Activated T-helper 2 cell treated with anti-CD3 and anti-CD28 coated beads, Interferon-gamma antibody, Interleukin-2, Interleukin-4, amounts not matched to agents 10 μg/mL and 5 μg/mL and 100 μg/mL, durations not matched to agents 14 hours and 24 hours and 36 hours (primary cell): ENCODE measurements around the gene CD226. TPM values are rescaled to one million over a fixed set of nuclear protein-coding genes. Genes with fewer than 3 reads are reported as not detected.
"Not testable (repeated sequence)": the region's sequence is repeated elsewhere in the genome, so short reads cannot be mapped to it uniquely, and the experiment has no call there.

ENCODE experiments used
- DNase-seq: peaks from one replicate; pipeline ENCODE4 v3.0.0; 2021; ENCODE audit warnings: low spot score
- H3K27ac Mint-ChIP-seq: one replicate; pipeline ENCODE4 v1.8.0; 2021; ENCODE audit warnings: mixed read lengths
- H3K27me3 Mint-ChIP-seq: one replicate; pipeline ENCODE4 v1.8.0; 2021; ENCODE audit warnings: low read depth, mixed read lengths
- H3K36me3 Mint-ChIP-seq: one replicate; pipeline ENCODE4 v1.8.0; 2021; ENCODE audit warnings: low read depth, mixed read lengths
- H3K4me1 Mint-ChIP-seq: one replicate; pipeline ENCODE4 v1.8.0; 2021; ENCODE audit warnings: low read depth, mixed read lengths
- H3K4me3 Mint-ChIP-seq: one replicate; pipeline ENCODE4 v1.8.0; 2021; ENCODE audit warnings: low read depth, mild to moderate bottlenecking, moderate library complexity, mixed read lengths
- H3K9me3 Mint-ChIP-seq: one replicate; pipeline ENCODE4 v1.8.0; 2021; ENCODE audit warnings: mixed read lengths
- intact Hi-C: fragments of 100-400 bp; cut with micrococcal nuclease; formaldehyde crosslinking; loops from one replicate; pipeline ENCODE4 v1.15.1; 2023
- total RNA-seq: library from RNA; stranded (reverse); gene quantifications from 2 replicates; pipeline ENCODE4 v1.2.3, GENCODE V29; 2022

Gene CD226
- total RNA-seq, 1 donor from 2014 or later = 81.5 TPM

DNA sequence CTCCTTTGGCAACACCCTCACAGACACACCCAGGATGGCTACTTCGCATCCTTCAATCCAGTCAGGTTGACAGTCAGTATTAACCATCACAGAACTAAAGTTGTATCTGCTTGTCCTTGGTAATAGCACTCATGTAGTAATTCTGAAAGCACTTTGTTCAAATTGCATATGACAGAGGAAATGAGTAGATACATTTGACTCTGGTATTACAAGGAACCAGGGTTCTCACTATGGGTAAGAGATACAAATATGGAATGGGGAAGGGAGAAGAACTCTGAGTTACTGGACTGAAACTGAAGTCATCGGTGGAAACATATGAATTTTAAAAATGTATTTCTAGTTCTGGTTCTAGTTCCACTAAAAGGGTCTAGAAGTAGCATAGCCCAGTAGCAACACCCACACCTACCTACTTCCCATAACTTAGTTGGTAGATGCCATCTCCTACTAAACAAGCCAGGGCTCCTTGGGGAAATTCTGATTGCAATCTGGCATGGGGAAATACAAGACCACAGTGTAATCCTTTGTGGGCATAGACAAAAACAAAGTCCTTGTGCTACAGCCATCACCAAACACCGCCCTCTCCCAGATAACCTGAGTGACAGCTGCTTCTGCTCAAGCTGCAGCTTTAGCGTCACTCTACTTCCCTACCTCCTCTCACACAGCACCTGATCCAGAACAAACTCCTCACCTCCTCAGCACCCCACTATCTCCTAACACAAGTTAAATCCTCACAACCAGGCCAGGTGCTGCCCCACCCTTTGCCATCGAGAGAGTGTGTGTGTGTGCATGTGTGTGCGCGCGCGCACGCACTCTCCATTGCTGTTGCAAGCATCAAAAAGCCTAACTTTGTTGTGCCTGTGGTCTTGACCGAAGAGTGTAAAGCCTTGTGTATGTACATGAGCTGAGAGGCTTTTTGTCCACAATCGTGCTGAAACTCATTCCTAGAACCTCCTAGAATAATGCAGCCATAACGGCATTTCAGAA, 31.4 kb upstream of the CD226 start:
- peaks cover 29% of the 10 kb centered on the region for H3K9me3 Mint-ChIP-seq
- H3K27me3 Mint-ChIP-seq = no peaks in the 10 kb centered on the region
- intact Hi-C loops = loop anchor here (1.0 to 2.0 kb wide), 3 partner anchors 20 to 44 kb away; no protein-coding TSS in a partner anchor
- peaks cover 36% of the 10 kb centered on the region for H3K4me1 Mint-ChIP-seq
- H3K27ac Mint-ChIP-seq = peak overlapping the region; percentile 1
- peaks cover 36% of the 10 kb centered on the region for H3K36me3 Mint-ChIP-seq
- no peak for DNase-seq
- no peak overlapping the region for H3K4me3 Mint-ChIP-seq

DNA sequence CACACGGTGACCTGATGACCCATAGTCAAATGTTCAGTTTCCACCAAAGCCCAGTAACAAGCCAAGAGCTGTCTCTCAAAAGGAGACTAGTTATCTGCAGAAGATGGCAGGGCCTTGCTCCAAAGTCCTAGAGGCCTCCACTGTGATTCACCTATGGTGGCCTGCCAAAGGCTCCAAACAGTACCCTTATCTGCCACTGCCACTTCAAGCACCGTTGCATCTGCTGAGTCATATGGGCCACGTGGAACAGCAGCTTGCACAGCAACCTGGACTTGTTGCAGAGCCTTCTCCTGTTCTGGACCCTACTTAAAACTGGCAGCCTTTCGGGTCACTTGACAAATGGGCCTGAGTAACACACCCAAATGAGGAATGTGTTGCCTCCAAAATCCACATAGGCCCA, 27.6 kb upstream of the CD226 start:
- H3K9me3 Mint-ChIP-seq = peaks cover 46% of the 10 kb centered on the region
- H3K27me3 Mint-ChIP-seq, DNase-seq, H3K27ac Mint-ChIP-seq, H3K4me3 Mint-ChIP-seq, intact Hi-C loops: not testable (repeated sequence)
- peaks cover 13% of the 10 kb centered on the region for H3K4me1 Mint-ChIP-seq
- peaks cover 44% of the 10 kb centered on the region for H3K36me3 Mint-ChIP-seq

DNA sequence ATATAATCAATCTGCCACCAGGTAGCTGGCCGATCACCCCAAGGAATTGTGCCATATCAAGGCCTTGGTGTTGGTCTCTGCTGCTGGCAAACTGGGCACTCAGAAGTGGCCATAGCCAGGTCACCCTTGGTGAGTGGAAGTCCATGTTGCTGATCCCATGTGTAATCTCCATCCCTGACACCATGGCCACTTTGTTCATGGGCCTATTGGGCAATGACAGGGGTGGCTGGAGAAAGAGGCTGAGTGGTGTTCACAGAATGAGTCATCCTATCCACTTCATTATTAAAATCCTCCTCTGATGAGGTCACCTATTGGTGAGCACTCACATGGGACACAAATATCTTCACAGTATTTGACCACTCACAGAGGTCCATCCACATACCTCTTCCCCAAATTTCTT, 26.7 kb upstream of the CD226 start:
- Mint-ChIP-seq H3K9me3 (peaks cover 46% of the 10 kb centered on the region), H3K4me3 (no peak overlapping the region)
- DNase-seq = no peak

DNA sequence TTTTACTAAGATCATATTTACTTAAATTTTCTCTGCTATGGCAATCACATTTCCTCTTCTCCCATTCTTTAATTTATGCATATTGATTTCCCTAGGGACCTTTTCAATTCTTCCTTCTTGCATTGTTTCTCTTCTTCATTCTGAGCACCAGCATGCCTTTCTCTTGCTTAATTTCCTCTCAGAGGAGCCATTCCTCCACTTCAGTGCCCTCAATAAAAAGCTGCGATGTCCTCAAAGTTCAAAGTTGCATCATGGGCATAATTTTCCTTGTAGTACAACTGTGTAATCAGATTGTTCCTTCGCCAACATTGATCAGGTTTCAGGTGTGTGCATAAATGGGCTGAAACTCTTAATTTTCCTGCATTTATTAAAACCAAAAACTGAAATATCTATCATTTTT, 21.8 kb upstream of the CD226 start:
- Mint-ChIP-seq H3K27me3 (no peaks in the 10 kb centered on the region), H3K27ac (no peak overlapping the region), H3K36me3 (peaks cover 13% of the 10 kb centered on the region), H3K4me3 (no peak overlapping the region), H3K9me3 (peaks cover 17% of the 10 kb centered on the region), H3K4me1 (peaks cover 19% of the 10 kb centered on the region)
- no peak for DNase-seq
- intact Hi-C loops = no loop called here

More for the DNA sequence above, 26.7 kb upstream of the CD226 start:
- H3K36me3 Mint-ChIP-seq = peaks cover 40% of the 10 kb centered on the region
- no peaks in the 10 kb centered on the region for H3K27me3 Mint-ChIP-seq
- no peak overlapping the region for H3K27ac Mint-ChIP-seq
- peaks cover 9% of the 10 kb centered on the region for H3K4me1 Mint-ChIP-seq
- intact Hi-C loops = no loop called here

DNA sequence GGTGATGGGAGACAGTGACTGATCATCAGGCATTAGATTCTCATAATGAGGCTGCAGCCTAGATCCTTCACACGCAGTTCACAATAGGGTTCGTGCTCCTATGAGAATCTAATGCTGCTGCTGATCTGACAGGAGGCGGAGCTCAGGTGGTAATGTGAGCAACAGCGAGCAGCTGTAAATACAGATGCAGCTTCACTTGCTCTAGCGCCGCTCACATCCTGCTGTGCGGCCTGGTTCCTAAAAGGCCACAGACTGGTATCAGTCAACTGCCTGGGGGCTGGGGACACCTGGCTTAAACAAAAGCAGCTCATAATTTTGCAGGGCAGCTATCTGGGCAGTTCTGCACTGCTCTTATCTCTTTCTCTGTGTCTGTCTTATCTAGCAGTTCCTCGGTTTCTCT, 20.4 kb upstream of the CD226 start:
- H3K9me3 Mint-ChIP-seq = peaks cover 15% of the 10 kb centered on the region
- intact Hi-C loops = no loop called here
- H3K4me1 Mint-ChIP-seq = peaks cover 19% of the 10 kb centered on the region
- DNase-seq = no peak
- no peaks in the 10 kb centered on the region for H3K27me3 Mint-ChIP-seq
- H3K27ac Mint-ChIP-seq = no peak overlapping the region
- H3K36me3 Mint-ChIP-seq = peaks cover 13% of the 10 kb centered on the region
- H3K4me3 Mint-ChIP-seq = no peak overlapping the region

DNA sequence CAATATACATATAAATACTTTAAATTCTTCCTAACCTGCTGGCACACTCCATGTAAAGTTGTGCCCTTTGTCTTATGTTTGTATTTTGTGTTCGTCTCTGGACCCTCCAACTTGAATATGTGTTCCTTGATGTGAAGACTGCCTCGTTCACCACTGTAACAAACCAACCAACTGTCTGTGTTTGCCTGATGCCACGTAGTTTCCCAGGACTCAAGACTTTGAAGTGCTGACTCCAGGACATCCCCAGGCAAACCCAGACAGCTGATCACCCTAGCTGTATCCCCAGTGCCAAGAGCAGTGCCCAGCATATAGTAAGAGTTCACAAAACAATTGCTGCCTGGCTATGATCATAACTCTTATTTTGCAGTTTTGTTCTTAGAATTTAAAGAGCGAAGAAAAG, 15.5 kb upstream of the CD226 start:
- intact Hi-C loops = no loop called here
- no peak for DNase-seq
- peaks cover 3% of the 10 kb centered on the region for H3K9me3 Mint-ChIP-seq
- peaks cover 7% of the 10 kb centered on the region for H3K36me3 Mint-ChIP-seq
- H3K27me3 Mint-ChIP-seq = no peaks in the 10 kb centered on the region
- no peak overlapping the region for H3K4me3 Mint-ChIP-seq
- H3K4me1 Mint-ChIP-seq = peaks cover 25% of the 10 kb centered on the region
- no peak overlapping the region for H3K27ac Mint-ChIP-seq

DNA sequence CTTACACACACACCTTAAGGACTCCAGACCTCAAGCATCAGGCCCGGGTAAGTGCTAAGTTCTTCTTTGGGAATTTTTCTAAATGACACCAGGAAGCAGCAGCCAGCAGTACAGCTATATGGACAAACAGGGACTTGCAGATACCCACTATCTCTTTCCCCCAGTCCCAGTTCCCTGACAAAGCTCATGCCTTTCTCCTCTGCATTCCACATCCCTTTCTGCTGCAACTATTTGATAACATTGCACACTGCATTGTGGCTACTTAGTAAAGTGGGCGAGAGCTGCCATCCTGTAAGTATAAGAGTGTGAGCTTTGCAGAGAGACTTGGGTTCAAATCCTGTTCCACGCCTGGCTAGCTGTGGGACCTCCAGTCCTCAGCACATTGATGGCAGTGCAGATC, 14.0 kb upstream of the CD226 start:
- Mint-ChIP-seq H3K27me3 (no peaks in the 10 kb centered on the region), H3K27ac (no peak overlapping the region), H3K9me3 (peaks cover 3% of the 10 kb centered on the region), H3K4me1 (peaks cover 14% of the 10 kb centered on the region), H3K36me3 (peaks cover 8% of the 10 kb centered on the region), H3K4me3 (no peak overlapping the region)
- no peak for DNase-seq
- intact Hi-C loops = no loop called here

DNA sequence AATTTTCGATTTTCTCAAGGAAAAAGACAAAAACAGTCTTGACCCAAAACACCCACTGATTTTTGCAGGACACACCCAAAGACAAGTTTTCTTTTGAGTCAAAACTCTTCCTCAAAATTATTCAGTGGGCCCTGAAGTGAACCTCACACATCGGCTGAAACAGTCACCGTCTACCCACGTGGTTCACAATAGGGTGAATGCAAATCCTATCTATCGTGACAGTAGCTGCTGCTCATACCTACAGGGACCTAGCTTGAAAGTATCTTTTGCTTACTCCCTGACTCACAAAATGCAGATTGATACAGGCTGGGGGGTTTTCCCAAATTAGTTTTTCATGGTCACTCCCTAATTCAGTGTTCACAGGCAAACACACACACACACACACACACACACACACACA, 10.7 kb upstream of the CD226 start:
- intact Hi-C loops = loop anchor here (5.0 kb wide), 2 partner anchors 114 to 249 kb away; partner anchors contain the start of gene RTTN
- Mint-ChIP-seq H3K27ac (no peak overlapping the region), H3K36me3 (peaks cover 15% of the 10 kb centered on the region), H3K4me3 (no peak overlapping the region), H3K9me3 (peaks cover 3% of the 10 kb centered on the region), H3K27me3 (no peaks in the 10 kb centered on the region), H3K4me1 (peaks cover 23% of the 10 kb centered on the region)
- DNase-seq = no peak

DNA sequence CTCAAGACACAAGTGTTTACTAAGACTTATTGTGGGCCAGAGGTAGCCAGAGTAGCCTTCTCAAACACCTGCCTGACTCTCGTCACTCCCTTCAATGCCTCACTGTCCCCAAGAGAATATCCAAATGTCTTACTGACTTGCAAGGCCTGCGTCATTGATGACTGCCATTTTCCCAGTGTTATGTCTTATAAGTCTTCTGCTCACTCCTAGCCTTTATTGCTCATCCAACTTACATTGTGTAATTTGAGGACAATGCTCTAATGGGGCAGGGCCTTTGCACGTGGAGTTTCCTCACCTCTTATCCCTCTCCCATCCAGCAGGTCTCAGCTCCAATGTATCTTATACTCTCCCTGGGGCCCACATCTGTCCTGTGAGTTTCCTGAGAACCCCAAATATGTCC, 10.1 kb upstream of the CD226 start:
- H3K27ac Mint-ChIP-seq = no peak overlapping the region
- no peaks in the 10 kb centered on the region for H3K27me3 Mint-ChIP-seq
- no peak for DNase-seq
- intact Hi-C loops = loop anchor here (1.0 to 5.0 kb wide), 7 partner anchors 8 to 250 kb away; partner anchors contain the start of gene RTTN
- H3K36me3 Mint-ChIP-seq = peaks cover 18% of the 10 kb centered on the region
- peaks cover 28% of the 10 kb centered on the region for H3K4me1 Mint-ChIP-seq
- peaks cover 3% of the 10 kb centered on the region for H3K9me3 Mint-ChIP-seq
- H3K4me3 Mint-ChIP-seq = no peak overlapping the region

DNA sequence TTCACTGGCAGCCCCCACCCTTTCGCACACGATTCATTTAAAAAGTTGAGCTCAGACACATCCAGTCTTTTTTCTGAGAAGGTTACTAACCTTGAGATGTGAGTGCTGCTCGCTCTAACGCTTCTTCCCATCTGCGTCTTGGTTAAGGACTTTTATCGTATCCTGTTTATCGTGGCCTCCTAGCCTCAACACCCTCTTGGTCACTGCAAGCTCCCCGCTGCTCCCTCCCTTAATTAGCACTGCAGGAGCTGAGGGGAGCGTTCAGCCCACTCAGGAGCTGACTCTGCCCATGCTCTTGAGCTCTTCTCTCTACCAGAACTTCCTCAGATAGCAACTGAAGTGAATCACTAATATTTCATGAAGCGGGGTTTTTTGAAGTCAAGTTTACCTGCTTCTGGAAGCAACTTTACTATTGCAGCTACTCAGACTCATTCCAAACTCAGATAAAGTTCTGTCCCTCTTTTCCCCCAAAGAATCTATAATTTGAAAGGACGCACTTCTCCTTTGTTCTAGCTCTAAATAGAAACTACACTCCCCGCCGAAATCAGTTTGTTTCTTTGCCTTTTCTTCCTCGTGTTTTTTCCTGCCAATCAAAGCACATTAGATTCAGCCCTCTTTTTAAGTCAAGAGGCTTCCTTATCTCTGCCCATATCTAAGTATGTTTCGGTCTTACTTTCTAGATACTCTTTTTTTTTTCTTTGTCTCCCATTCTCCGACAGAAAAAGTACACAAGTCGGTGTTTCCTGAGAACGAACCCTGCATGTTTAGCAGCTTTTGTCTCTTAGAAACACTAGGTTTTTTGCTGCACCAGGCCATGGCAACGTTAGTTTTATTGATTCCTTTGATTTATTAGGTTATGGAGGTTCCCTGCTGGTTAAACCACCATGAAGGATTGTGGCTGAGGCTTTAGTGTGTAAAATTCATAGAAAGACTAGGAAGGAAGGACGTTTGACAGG, 9.3 kb upstream of the CD226 start:
- intact Hi-C loops = loop anchor here (1.0 to 5.0 kb wide), 7 partner anchors 8 to 250 kb away; partner anchors contain the start of gene RTTN
- no peaks in the 10 kb centered on the region for H3K27me3 Mint-ChIP-seq
- peaks cover 29% of the 10 kb centered on the region for H3K4me1 Mint-ChIP-seq
- no peak overlapping the region for H3K4me3 Mint-ChIP-seq
- peaks cover 24% of the 10 kb centered on the region for H3K36me3 Mint-ChIP-seq
- no peak overlapping the region for H3K27ac Mint-ChIP-seq
- peaks cover 4% of the 10 kb centered on the region for H3K9me3 Mint-ChIP-seq
- DNase-seq = no peak

DNA sequence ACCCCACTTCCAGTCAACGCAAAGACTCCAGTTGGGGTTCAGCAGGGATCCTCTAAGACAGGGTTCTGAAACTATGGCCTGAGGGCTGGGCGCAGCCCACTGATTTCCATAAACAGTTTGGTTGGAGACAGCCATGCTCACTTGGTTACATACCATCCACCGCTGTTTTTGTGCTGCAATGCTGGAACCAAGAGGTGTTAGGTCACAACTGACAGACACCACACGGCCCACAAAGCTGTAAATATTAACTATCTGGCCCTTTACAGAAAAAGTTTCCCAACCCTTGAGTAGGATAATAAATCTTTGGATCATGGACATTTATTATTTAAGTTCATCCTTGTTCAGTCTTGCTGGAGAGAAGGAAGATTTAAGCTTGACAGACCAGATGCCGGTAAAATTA, 8.4 kb upstream of the CD226 start:
- H3K27ac Mint-ChIP-seq = no peak overlapping the region
- no peaks in the 10 kb centered on the region for H3K27me3 Mint-ChIP-seq
- H3K9me3 Mint-ChIP-seq = peaks cover 11% of the 10 kb centered on the region
- peaks cover 36% of the 10 kb centered on the region for H3K4me1 Mint-ChIP-seq
- DNase-seq = no peak
- no peak overlapping the region for H3K4me3 Mint-ChIP-seq
- H3K36me3 Mint-ChIP-seq = peaks cover 32% of the 10 kb centered on the region
- intact Hi-C loops = loop anchor here (5.0 kb wide), 2 partner anchors 116 to 251 kb away; partner anchors contain the start of gene RTTN

DNA sequence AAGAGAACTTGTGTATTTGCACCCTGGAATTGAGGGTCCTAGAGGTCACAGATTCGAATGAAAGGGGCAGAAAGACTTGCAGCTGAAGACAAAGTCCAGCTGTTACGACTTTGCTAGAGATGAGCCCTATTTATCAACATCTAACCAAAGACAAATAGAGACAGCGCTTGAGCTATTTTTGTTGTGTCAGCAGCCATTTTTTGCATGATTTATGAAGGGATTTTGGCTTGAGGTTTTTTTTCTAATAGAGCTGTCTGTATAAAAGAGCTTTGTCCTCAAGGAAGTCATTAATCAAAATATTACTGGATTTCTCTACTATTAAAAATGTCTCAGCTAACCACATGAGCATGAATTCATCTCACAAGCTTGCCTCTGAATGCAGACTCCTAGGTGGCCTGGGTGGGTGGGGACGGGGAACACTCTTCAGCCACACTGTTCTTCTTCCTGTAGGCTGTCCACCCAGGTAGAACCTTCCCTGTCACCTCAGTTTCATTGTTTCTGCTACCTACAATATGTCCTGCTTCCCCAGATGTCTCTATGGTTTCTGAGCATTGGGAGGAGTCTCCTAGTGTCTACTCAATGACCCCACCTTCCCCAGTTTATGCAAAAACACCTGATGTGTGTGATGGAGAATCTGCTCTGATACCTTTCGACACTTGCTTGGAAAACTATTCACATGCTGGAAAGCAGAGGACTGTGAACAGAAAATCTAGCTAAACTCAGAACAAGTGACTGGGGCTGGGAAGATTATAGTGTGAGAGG, 7.2 kb upstream of the CD226 start:
- H3K4me1 Mint-ChIP-seq = peaks cover 36% of the 10 kb centered on the region
- intact Hi-C loops = loop anchor here (5.0 kb wide), 2 partner anchors 117 to 252 kb away; partner anchors contain the start of gene RTTN
- no peaks in the 10 kb centered on the region for H3K27me3 Mint-ChIP-seq
- no peak overlapping the region for H3K4me3 Mint-ChIP-seq
- H3K9me3 Mint-ChIP-seq = peaks cover 11% of the 10 kb centered on the region
- H3K36me3 Mint-ChIP-seq = peaks cover 32% of the 10 kb centered on the region
- H3K27ac Mint-ChIP-seq = peak overlapping the region; percentile 68
- DNase-seq = no peak
